IMR-90 (cell line): Measurements from ENCODE around the gene CDX2. TPM values are rescaled to one million over a fixed set of nuclear protein-coding genes. Genes with fewer than 3 reads are reported as not detected.

ENCODE experiments used
- ATAC-seq: fragments of 200-7000 bp; cut with Tn5 transposase; 2 replicates; pipeline ENCODE4 v1.9.1; 2020; ENCODE audit warnings: low read depth, mild to moderate bottlenecking, moderate library complexity
- BruUV-seq: library from RNA; stranded (reverse); fragments of 400-500 nt; replicated peaks from 2 replicates; lab custom pipeline; 2021; lab: Mats Ljungman, UMichigan
- CTCF ChIA-PET: fragments of 300-600 bp; formaldehyde crosslinking; extraction: SDS; loops from one replicate; lab custom pipeline; 2021; ENCODE audit warnings: antibody characterized with exemption; lab: Yijun Ruan, JAX
- POLR2A ChIA-PET: fragments of 300-600 bp; sonication (Branson Sonifier 250); formaldehyde crosslinking; loops from one replicate; lab custom pipeline; 2022; ENCODE audit warnings: antibody characterized with exemption; ENCODE audit not compliant: unreplicated experiment; lab: Charles Lee
- DNase-seq: peaks from one replicate; pipeline ENCODE4 v3.0.0; 2013
- H2AFZ ChIP-seq: replicated peaks from 2 replicates; pipeline ENCODE3; 2013; ENCODE audit warnings: low read length, mild to moderate bottlenecking; ENCODE audit not compliant: poor library complexity
- H2AK5ac ChIP-seq: 2 replicates; pipeline ENCODE4 v1.6.1; 2013; ENCODE audit warnings: low read depth, low read length, inconsistent platforms
- H2AK9ac ChIP-seq: replicated peaks from 2 replicates; pipeline ENCODE3; 2013; ENCODE audit warnings: mild to moderate bottlenecking, low read depth, low read length, moderate library complexity; ENCODE audit not compliant: poor library complexity
- H2BK120ac ChIP-seq: 2 replicates; pipeline ENCODE4 v1.6.1; 2013; ENCODE audit warnings: low read depth, low read length, inconsistent platforms
- H2BK15ac ChIP-seq: 3 replicates; pipeline ENCODE4 v1.6.1; 2013; ENCODE audit warnings: low read depth, low read length, inconsistent platforms
- H2BK20ac ChIP-seq: 2 replicates; pipeline ENCODE4 v1.6.1; 2013; ENCODE audit warnings: low read depth, mild to moderate bottlenecking, inconsistent platforms, low read length, moderate library complexity
- H2BK5ac ChIP-seq: 2 replicates; pipeline ENCODE4 v1.6.1; 2013; ENCODE audit warnings: mild to moderate bottlenecking, low read depth, low read length, inconsistent platforms; ENCODE audit not compliant: poor library complexity, severe bottlenecking
- H3K14ac ChIP-seq: replicated peaks from 2 replicates; pipeline ENCODE4 v1.6.1; 2013; ENCODE audit warnings: low read depth, low read length, inconsistent platforms
- H3K18ac ChIP-seq: 2 replicates; pipeline ENCODE4 v1.6.1; 2013; ENCODE audit warnings: low read depth, low read length, control low read depth
- H3K23ac ChIP-seq: 2 replicates; pipeline ENCODE4 v1.6.1; 2013; ENCODE audit warnings: low read depth, low read length, inconsistent platforms
- H3K27ac ChIP-seq: 2 replicates; pipeline ENCODE4 v1.5.1; 2013; ENCODE audit warnings: mild to moderate bottlenecking, control low read depth, low read length; ENCODE audit not compliant: insufficient read depth
- H3K27me3 ChIP-seq: 2 replicates; pipeline ENCODE4 v1.6.1; 2013; ENCODE audit warnings: low read length; ENCODE audit not compliant: control insufficient read depth, insufficient read depth
- H3K36me3 ChIP-seq: 2 replicates; pipeline ENCODE4 v1.6.1; 2013; ENCODE audit warnings: low read length, mixed read lengths; ENCODE audit not compliant: control insufficient read depth, insufficient read depth
- H3K4ac ChIP-seq: 2 replicates; pipeline ENCODE4 v1.6.1; 2013; ENCODE audit warnings: low read depth, low read length, inconsistent platforms
- H3K4me1 ChIP-seq: 2 replicates; pipeline ENCODE4 v1.6.1; 2013; ENCODE audit warnings: low read length, mixed read lengths; ENCODE audit not compliant: control insufficient read depth, insufficient read depth
- H3K4me2 ChIP-seq: 2 replicates; pipeline ENCODE4 v1.6.1; 2013; ENCODE audit warnings: low read depth, mild to moderate bottlenecking, control low read depth, low read length, moderate library complexity
- H3K4me3 ChIP-seq: 2 replicates; pipeline ENCODE4 v1.5.1; 2013; ENCODE audit warnings: low read depth, mild to moderate bottlenecking, control low read depth, low read length, moderate library complexity; ENCODE audit not compliant: insufficient read depth
- H3K56ac ChIP-seq: 2 replicates; pipeline ENCODE4 v1.6.1; 2013; ENCODE audit warnings: low read length, inconsistent platforms; ENCODE audit not compliant: insufficient read depth; ENCODE audit errors: extremely low read depth
- H3K79me1 ChIP-seq, 2 experiments: 2 replicates each; pipeline ENCODE4 v1.6.1; 2013; ENCODE audit warnings: low read length in 2 of 2, inconsistent platforms in 1 of 2, low read depth in 1 of 2
- H3K9ac ChIP-seq: 2 replicates; pipeline ENCODE4 v1.6.1; 2013; ENCODE audit warnings: low read depth, low read length, control low read depth
- H3K9me1 ChIP-seq: 2 replicates; pipeline ENCODE4 v1.6.1; 2013; ENCODE audit warnings: low read length, inconsistent platforms; ENCODE audit not compliant: insufficient read depth
- H3K9me3 ChIP-seq: 2 replicates; pipeline ENCODE4 v1.6.1; 2013; ENCODE audit warnings: low read length; ENCODE audit not compliant: control insufficient read depth, insufficient read depth
- H4K20me1 ChIP-seq: 2 replicates; pipeline ENCODE4 v1.6.1; 2013; ENCODE audit warnings: low read length, inconsistent platforms; ENCODE audit not compliant: insufficient read depth
- H4K5ac ChIP-seq: 2 replicates; pipeline ENCODE4 v1.6.1; 2013; ENCODE audit warnings: mild to moderate bottlenecking, low read depth, low read length, control low read depth
- H4K8ac ChIP-seq, 2 experiments: 2 replicates each; pipeline ENCODE4 v1.6.1; 2013; ENCODE audit warnings: low read depth in 2 of 2, low read length in 2 of 2, control low read depth in 1 of 2, inconsistent platforms in 1 of 2
- H4K91ac ChIP-seq: 2 replicates; pipeline ENCODE4 v1.6.1; 2013; ENCODE audit warnings: low read depth, low read length, inconsistent platforms; ENCODE audit not compliant: insufficient read depth
- BHLHE40 ChIP-seq: fragments of 150-350 bp; IDR thresholded peaks from 2 replicates; pipeline ENCODE4 v1.6.1; 2016; ENCODE audit warnings: mild to moderate bottlenecking, low read depth, low read length
- CEBPB ChIP-seq: IDR thresholded peaks from 2 replicates; pipeline ENCODE4 v1.6.1; 2012; ENCODE audit warnings: low read depth, low read length, improper control_type of control experiment
- CHD1 ChIP-seq: IDR thresholded peaks from 2 replicates; pipeline ENCODE4 v1.6.1; 2012; ENCODE audit warnings: low read depth, low read length, improper control_type of control experiment
- CTCF ChIP-seq: conservative IDR thresholded peaks from 2 replicates; pipeline ENCODE4 v1.5.1; 2012; ENCODE audit warnings: mild to moderate bottlenecking, low read depth, low read length, improper control_type of control experiment
- FOS ChIP-seq: fragments of 150-350 bp; IDR thresholded peaks from 2 replicates; pipeline ENCODE4 v1.6.1; 2016; ENCODE audit warnings: low read depth, low read length
- MAFK ChIP-seq: IDR thresholded peaks from 2 replicates; pipeline ENCODE4 v1.6.1; 2012; ENCODE audit warnings: low read depth, low read length, improper control_type of control experiment
- MAZ ChIP-seq: IDR thresholded peaks from 2 replicates; pipeline ENCODE4 v1.6.1; 2012; ENCODE audit warnings: low read depth, mild to moderate bottlenecking, low read length, improper control_type of control experiment, moderate library complexity, borderline replicate concordance
- MXI1 ChIP-seq: IDR thresholded peaks from 2 replicates; pipeline ENCODE4 v1.6.1; 2012; ENCODE audit warnings: low read depth, mild to moderate bottlenecking, low read length, moderate library complexity, borderline replicate concordance
- NFE2L2 ChIP-seq: fragments of 150-350 bp; IDR thresholded peaks from 2 replicates; pipeline ENCODE4 v1.6.1; 2016; ENCODE audit warnings: low read depth, mild to moderate bottlenecking, low read length
- POLR2A ChIP-seq: IDR thresholded peaks from 2 replicates; pipeline ENCODE4 v1.6.1; 2012; ENCODE audit warnings: mild to moderate bottlenecking, low read depth, low read length
- RAD21 ChIP-seq: IDR thresholded peaks from 2 replicates; pipeline ENCODE4 v1.6.1; 2012; ENCODE audit warnings: low read length, improper control_type of control experiment
- RCOR1 ChIP-seq: IDR thresholded peaks from 2 replicates; pipeline ENCODE4 v1.6.1; 2012; ENCODE audit warnings: mild to moderate bottlenecking, low read length, improper control_type of control experiment; ENCODE audit not compliant: insufficient replicate concordance
- RFX5 ChIP-seq: IDR thresholded peaks from 2 replicates; pipeline ENCODE4 v1.8.0; 2012; ENCODE audit warnings: low read depth, mild to moderate bottlenecking, low read length, moderate library complexity
- SMC3 ChIP-seq: fragments of 150-350 bp; IDR thresholded peaks from 2 replicates; pipeline ENCODE4 v1.6.1; 2016; ENCODE audit warnings: low read depth, mild to moderate bottlenecking, antibody characterized with exemption, low read length, moderate library complexity
- USF2 ChIP-seq: fragments of 150-350 bp; IDR thresholded peaks from 2 replicates; pipeline ENCODE4 v1.6.1; 2017; ENCODE audit warnings: mild to moderate bottlenecking, antibody characterized with exemption, low read length, low read depth
- WGBS, 2 experiments: methylation state at CpG; one replicate each; pipeline versions ENCODE4 v1.1.5 to v1.1.7; 2013; ENCODE audit warnings: missing lambda C conversion rate in 2 of 2; ENCODE audit not compliant: insufficient read length in 1 of 2; ENCODE audit errors: extremely low coverage in 2 of 2; 5-methylcytosine and 5-hydroxymethylcytosine counted together
- dilution Hi-C: fragments of 300-500 bp; cut with HindIII; formaldehyde crosslinking; loops from one replicate; pipeline ENCODE4 v1.14.3; 2018; ENCODE audit warnings: low sequenced_read_pairs; ENCODE audit not compliant: unreplicated experiment
- in situ Hi-C: fragments of 300-500 bp; cut with MboI; formaldehyde crosslinking; loops from 3 replicates; pipeline ENCODE4 v1.14.3; 2019; ENCODE audit warnings: low sequenced_read_pairs, inconsistent platforms, mixed read lengths
- intact Hi-C: fragments of 100-400 bp; cut with micrococcal nuclease; formaldehyde crosslinking; loops from 2 replicates; pipeline ENCODE4 v1.10.0; 2022
- polyA plus RNA-seq, 3 experiments: library from polyadenylated mRNA; depleted of rRNA; stranded (reverse); fragments of >200 nt; gene quantifications; 2 replicates each; pipeline ENCODE4 v1.2.3, GENCODE V29; 2012; ENCODE audit warnings: low replicate concordance in 1 of 3
- total RNA-seq: library from RNA; depleted of rRNA; stranded (reverse); fragments of >200 nt; gene quantifications from 2 replicates; pipeline ENCODE4 v1.2.3, GENCODE V29; 2012
- TF ChIP-seq, protein P1 (sequence below): fragments of 150-350 bp; IDR thresholded peaks from 2 replicates; pipeline ENCODE4 v1.6.1; 2016; ENCODE audit warnings: low read depth, mild to moderate bottlenecking, low read length, moderate library complexity, borderline replicate concordance

The CDX2 gene
- total and polyA plus RNA-seq, 2 of the 4 experiments (the other 2 are of a cell fraction): not detected

DNA sequence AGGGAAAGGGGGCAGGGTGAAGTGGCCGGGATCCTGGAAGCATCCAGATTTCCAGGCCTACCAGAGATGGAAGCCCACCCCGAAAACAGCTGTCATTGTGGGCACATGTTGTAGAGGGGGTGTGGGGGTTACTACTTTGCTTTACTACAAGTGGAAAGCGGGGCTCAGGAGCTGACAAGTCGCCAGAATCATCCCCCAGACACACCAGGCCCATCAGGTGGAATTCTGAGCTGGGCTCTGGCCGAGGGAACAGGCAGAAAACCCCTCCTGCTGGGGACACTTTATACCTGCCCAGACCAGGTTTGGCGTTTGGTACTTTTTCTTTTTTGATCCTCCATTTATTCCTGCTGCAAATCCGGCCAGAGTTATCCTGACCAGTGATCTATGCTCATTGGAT is 3.8 kb downstream of the CDX2 start:
- Histone ChIP-seq H2BK15ac (no peak overlapping the region), H3K14ac (no peak overlapping the region), H2BK120ac (no peak overlapping the region), H4K8ac (no peak overlapping the region), H3K27ac (no peak overlapping the region), H3K4ac (no peak overlapping the region), H4K20me1 (peaks cover 4% of the 10 kb centered on the region; the same call in 1 of the 2 replicates), H3K23ac (no peak overlapping the region), H2BK20ac (no peak overlapping the region), H3K9me3 (no peaks in the 10 kb centered on the region; the same call in 1 of the 2 replicates), H2AFZ (no peak overlapping the region), H3K4me1 (peaks cover 2% of the 10 kb centered on the region; the same call in 1 of the 2 replicates), H2AK9ac (no peak overlapping the region), H2AK5ac (no peak overlapping the region), H3K4me2 (no peak overlapping the region), H3K36me3 (no peaks in the 10 kb centered on the region), H4K5ac (no peak overlapping the region), H3K18ac (no peak overlapping the region), H3K27me3 (peaks cover 97% of the 10 kb centered on the region), H2BK5ac (no peak overlapping the region), H3K9me1 (no peaks in the 10 kb centered on the region), H3K9ac (no peak overlapping the region), H4K91ac (no peak overlapping the region), H3K4me3 (no peak overlapping the region), H3K56ac (no peak overlapping the region), H3K79me1 (no peaks in the 10 kb centered on the region)
- ATAC-seq (no peak), DNase-seq (no peak)
- TF ChIP-seq CTCF (no peak), USF2 (no peak), CHD1 (no peak), RCOR1 (no peak), CEBPB (no peak), RFX5 (no peak), BHLHE40 (no peak), RAD21 (no peak), MAFK (no peak), POLR2A (no peak), SMC3 (no peak), MAZ (no peak), FOS (no peak), MXI1 (no peak), NFE2L2 (no peak)
- TF ChIP-seq, protein P1, sequence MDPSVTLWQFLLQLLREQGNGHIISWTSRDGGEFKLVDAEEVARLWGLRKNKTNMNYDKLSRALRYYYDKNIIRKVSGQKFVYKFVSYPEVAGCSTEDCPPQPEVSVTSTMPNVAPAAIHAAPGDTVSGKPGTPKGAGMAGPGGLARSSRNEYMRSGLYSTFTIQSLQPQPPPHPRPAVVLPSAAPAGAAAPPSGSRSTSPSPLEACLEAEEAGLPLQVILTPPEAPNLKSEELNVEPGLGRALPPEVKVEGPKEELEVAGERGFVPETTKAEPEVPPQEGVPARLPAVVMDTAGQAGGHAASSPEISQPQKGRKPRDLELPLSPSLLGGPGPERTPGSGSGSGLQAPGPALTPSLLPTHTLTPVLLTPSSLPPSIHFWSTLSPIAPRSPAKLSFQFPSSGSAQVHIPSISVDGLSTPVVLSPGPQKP: no peak
- dilution Hi-C loops (no loop called here), in situ Hi-C loops (no loop called here), intact Hi-C loops (no loop called here)
- BruUV-seq: no TSS peak
- 50% methylated on average over 1 of the region's 7 CpGs; no CpG with 5 or more reads in 1 of the 2 experiments for WGBS, 2 experiments
- POLR2A ChIA-PET: no interaction called here
- CTCF ChIA-PET: interaction anchor here (1.4 kb wide), 1 partner anchor 12 kb away, joined by 4 read pairs; no protein-coding TSS in a partner anchor
